Measurements from ENCODE around the gene PIBF1. TPM values are rescaled to one million over a fixed set of nuclear protein-coding genes. Genes with fewer than 3 reads are reported as not detected.

PIBF1 gene
- total RNA-seq, 4 donors from 2014 or later, result 8.2 to 30.8 (median 14.3) TPM

DNA sequence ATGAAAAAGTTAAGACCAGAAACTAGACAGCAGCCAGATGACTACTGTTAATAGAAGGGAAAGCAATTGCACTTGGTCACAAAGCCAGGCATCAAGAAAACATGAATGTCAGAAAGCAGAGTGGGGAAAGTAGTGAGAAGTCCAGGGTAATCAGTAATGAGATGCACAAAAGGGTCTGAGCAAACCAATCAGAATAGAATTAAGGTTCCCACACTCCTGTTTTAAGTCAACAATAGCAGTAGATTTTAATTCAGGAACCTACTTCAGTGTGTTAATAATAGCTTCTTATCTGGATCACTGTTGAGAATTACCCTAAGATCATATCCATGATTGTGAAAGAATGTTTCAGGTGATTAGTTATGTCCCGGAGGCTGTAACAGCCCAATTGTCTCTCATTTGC, 204.3 kb downstream of the PIBF1 start:
- no peaks in the 10 kb centered on the region for H3K36me3 ChIP-seq
- H3K27me3 ChIP-seq, result no peaks in the 10 kb centered on the region
- 78 to 82% methylated on average over 1 of the region's 1 CpG for WGBS, 2 donors (ENCODE audit: low coverage in 1 of 2)
- peaks cover 0 to 12% (median 4%) of the 10 kb centered on the region in 4 donors for H3K4me1 ChIP-seq
- no peak for DNase-seq
- intact Hi-C loops (cut with DNase I; ENCODE audit: low total_unique reads) (no loop called here), in situ Hi-C loops (cut with MboI; ENCODE audit: low pct_ligation_motif_present in 1 of 4, low pct_unique_long_range_greater_than_20kb in 1 of 4, low sequenced_read_pairs in 3 of 4) (no loop called here)
- no peak overlapping the region for H3K4me3 ChIP-seq
- TF ChIP-seq CTCF (IDR thresholded peaks at IDR 0.05), result no peak
- no peak for TF ChIP-seq POLR2AphosphoS5 (IDR thresholded peaks at IDR 0.05)
- no peak for TF ChIP-seq POLR2A (IDR thresholded peaks at IDR 0.05)
- TF ChIP-seq EP300 (IDR thresholded peaks at IDR 0.05; ENCODE audit: low read depth), result no peak
- H3K9me3 ChIP-seq, result no peaks in the 10 kb centered on the region
- H3K27ac ChIP-seq, result no peak overlapping the region

GRCh38 chr13:72990953-72991352, 209.0 kb downstream of the PIBF1 start:
- TF ChIP-seq CTCF (IDR thresholded peaks at IDR 0.05), result no peak
- no peak for TF ChIP-seq POLR2A (IDR thresholded peaks at IDR 0.05)
- no peak for TF ChIP-seq EP300 (IDR thresholded peaks at IDR 0.05; ENCODE audit: low read depth)
- no peak for TF ChIP-seq POLR2AphosphoS5 (IDR thresholded peaks at IDR 0.05)
- H3K27ac ChIP-seq, result no peak overlapping the region
- DNase-seq, result no peak
- intact Hi-C loops (cut with DNase I; ENCODE audit: low total_unique reads) (no loop called here), in situ Hi-C loops (cut with MboI; ENCODE audit: low pct_ligation_motif_present in 1 of 4, low pct_unique_long_range_greater_than_20kb in 1 of 4, low sequenced_read_pairs in 3 of 4) (no loop called here)
- H3K27me3 ChIP-seq, result no peaks in the 10 kb centered on the region
- H3K4me3 ChIP-seq, result no peak overlapping the region
- no peaks in the 10 kb centered on the region for H3K4me1 ChIP-seq
- no peaks in the 10 kb centered on the region for H3K9me3 ChIP-seq
- 85 to 97% methylated on average over 3 of the region's 3 CpGs for WGBS, 2 donors (ENCODE audit: low coverage in 1 of 2)
- H3K36me3 ChIP-seq, result peaks cover 0 to 5% (median 0%) of the 10 kb centered on the region in 4 donors

DNA sequence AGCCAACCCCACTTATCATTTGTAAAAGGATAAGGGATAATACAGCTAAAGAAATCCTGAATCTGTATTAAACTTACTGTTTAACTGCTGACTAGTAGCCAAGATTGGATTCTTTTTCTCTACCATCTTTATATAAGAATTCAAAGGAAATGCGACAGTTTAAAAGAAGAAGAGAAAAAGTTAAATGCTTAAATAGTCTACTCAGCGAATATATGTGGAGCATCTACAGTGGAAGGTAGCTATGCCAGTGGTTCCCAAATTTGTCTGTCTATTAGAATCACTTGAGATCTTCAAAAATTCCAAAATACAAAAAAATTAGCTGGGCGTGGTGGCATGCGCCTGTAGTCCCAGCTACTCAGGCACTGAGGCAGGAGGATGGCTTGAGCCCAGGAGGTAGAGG, 216.1 kb downstream of the PIBF1 start:
- H3K9me3 ChIP-seq, result no peaks in the 10 kb centered on the region
- TF ChIP-seq CTCF (IDR thresholded peaks at IDR 0.05) (no peak), POLR2AphosphoS5 (IDR thresholded peaks at IDR 0.05) (no peak), POLR2A (IDR thresholded peaks at IDR 0.05) (no peak), EP300 (IDR thresholded peaks at IDR 0.05; ENCODE audit: low read depth) (no peak)
- no peak overlapping the region for H3K27ac ChIP-seq
- no peak for DNase-seq
- peaks cover 0 to 7% (median 0%) of the 10 kb centered on the region in 4 donors for H3K4me1 ChIP-seq
- 96 to 100% methylated on average over 2 to 4 of the region's 4 CpGs for WGBS, 2 donors (ENCODE audit: low coverage in 1 of 2)
- in situ Hi-C loops (cut with MboI; ENCODE audit: low pct_ligation_motif_present in 1 of 4, low pct_unique_long_range_greater_than_20kb in 1 of 4, low sequenced_read_pairs in 3 of 4), result no loop called here
- no peak overlapping the region for H3K4me3 ChIP-seq
- H3K27me3 ChIP-seq, result no peaks in the 10 kb centered on the region
- H3K36me3 ChIP-seq, result no peaks in the 10 kb centered on the region
- intact Hi-C loops (cut with DNase I; ENCODE audit: low total_unique reads), result no loop called here

DNA sequence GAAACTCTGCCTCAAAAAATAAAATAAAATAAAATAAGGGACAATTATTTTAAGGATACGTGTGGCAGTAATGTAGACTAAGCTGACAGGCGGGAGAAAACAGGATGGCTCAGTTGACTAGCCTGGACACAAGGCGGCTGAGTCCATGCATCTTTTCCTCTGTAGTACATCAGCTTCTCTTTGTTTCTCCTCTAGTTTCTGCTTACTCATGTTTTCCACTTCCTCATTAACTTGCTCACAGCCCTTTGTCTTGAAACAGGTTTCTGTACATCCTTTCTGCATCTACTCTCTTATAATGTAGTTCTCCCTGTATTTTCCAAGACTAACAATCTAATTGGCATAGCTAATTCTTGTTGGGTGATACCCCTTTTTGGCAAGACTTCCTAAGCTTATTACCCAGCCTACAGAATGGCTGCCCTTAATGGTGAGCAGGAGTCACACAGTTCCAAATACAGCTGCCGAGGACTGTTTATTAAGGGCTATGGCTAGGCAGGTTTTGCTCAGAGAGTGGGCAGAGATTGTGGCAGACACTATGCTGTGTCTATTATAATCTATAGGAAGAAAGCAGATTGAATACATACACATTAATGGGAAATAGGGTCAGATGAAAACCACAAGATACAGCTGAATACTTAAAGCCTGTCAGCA, 218.2 kb downstream of the PIBF1 start:
- intact Hi-C loops (cut with DNase I; ENCODE audit: low total_unique reads), result no loop called here
- no peaks in the 10 kb centered on the region for H3K36me3 ChIP-seq
- in situ Hi-C loops (cut with MboI; ENCODE audit: low pct_ligation_motif_present in 1 of 4, low pct_unique_long_range_greater_than_20kb in 1 of 4, low sequenced_read_pairs in 3 of 4), result no loop called here
- WGBS, 2 donors (ENCODE audit: low coverage in 1 of 2), result 64 to 78% methylated on average over 3 to 4 of the region's 4 CpGs
- no peak overlapping the region for H3K4me3 ChIP-seq
- H3K27ac ChIP-seq, result no peak overlapping the region
- H3K9me3 ChIP-seq, result no peaks in the 10 kb centered on the region
- peaks cover 0 to 7% (median 0%) of the 10 kb centered on the region in 4 donors for H3K4me1 ChIP-seq
- TF ChIP-seq CTCF (IDR thresholded peaks at IDR 0.05) (no peak), EP300 (IDR thresholded peaks at IDR 0.05; ENCODE audit: low read depth) (no peak), POLR2AphosphoS5 (IDR thresholded peaks at IDR 0.05) (no peak), POLR2A (IDR thresholded peaks at IDR 0.05) (no peak)
- no peak for DNase-seq
- no peaks in the 10 kb centered on the region for H3K27me3 ChIP-seq

Measured in transverse colon (tissue), 4 donors.